Measurements from ENCODE around the gene PLCG2.
A peak's percentile ranks its signal among the peaks of the same experiment; 100 is the strongest.

PLCG2 gene

GRCh38 chr16:81774348-81774747 is 4.7 kb upstream of the PLCG2 start:
- Histone ChIP-seq H3K4me3 (ENCODE audit: insufficient read depth, low read depth, low read length, poor library complexity, severe bottlenecking) (no peak overlapping the region), H3K4me1 (ENCODE audit: control insufficient read depth, insufficient read depth, low read length, poor library complexity, severe bottlenecking) (no peaks in the 10 kb centered on the region), H3K27me3 (replicated peaks; ENCODE audit: control insufficient read depth, insufficient read depth, low read length, poor library complexity, severe bottlenecking) (no peaks in the 10 kb centered on the region), H3K36me3 (ENCODE audit: control insufficient read depth, insufficient read depth, low read length) (no peaks in the 10 kb centered on the region), H3K27ac (ENCODE audit: insufficient read depth, low read length, poor library complexity, severe bottlenecking) (no peak overlapping the region), H3K9me3 (ENCODE audit: control insufficient read depth, low read length) (no peaks in the 10 kb centered on the region)
- DNase-seq = no peak

- Histone ChIP-seq H3K4me3 (ENCODE audit: insufficient read depth, low read depth, low read length, poor library complexity, severe bottlenecking) (no peak overlapping the region), H3K4me1 (ENCODE audit: control insufficient read depth, insufficient read depth, low read length, poor library complexity, severe bottlenecking) (no peaks in the 10 kb centered on the region), H3K27ac (ENCODE audit: insufficient read depth, low read length, poor library complexity, severe bottlenecking) (no peak overlapping the region), H3K36me3 (ENCODE audit: control insufficient read depth, insufficient read depth, low read length) (no peaks in the 10 kb centered on the region), H3K27me3 (replicated peaks; ENCODE audit: control insufficient read depth, insufficient read depth, low read length, poor library complexity, severe bottlenecking) (peaks cover 10% of the 10 kb centered on the region), H3K9me3 (ENCODE audit: control insufficient read depth, low read length) (no peaks in the 10 kb centered on the region)
- DNase-seq = no peak
Observed at GRCh38 chr16:81775570-81775969, 3.5 kb upstream of the PLCG2 start.

GRCh38 chr16:81778231-81778630 is 860 bp upstream of the PLCG2 start:
- peaks cover 10% of the 10 kb centered on the region for H3K27me3 ChIP-seq (replicated peaks; ENCODE audit: control insufficient read depth, insufficient read depth, low read length, poor library complexity, severe bottlenecking)
- no peak for DNase-seq
- H3K9me3 ChIP-seq (ENCODE audit: control insufficient read depth, low read length) = no peaks in the 10 kb centered on the region
- H3K4me3 ChIP-seq (ENCODE audit: insufficient read depth, low read depth, low read length, poor library complexity, severe bottlenecking) = no peak overlapping the region
- H3K36me3 ChIP-seq (ENCODE audit: control insufficient read depth, insufficient read depth, low read length) = no peaks in the 10 kb centered on the region
- H3K4me1 ChIP-seq (ENCODE audit: control insufficient read depth, insufficient read depth, low read length, poor library complexity, severe bottlenecking) = no peaks in the 10 kb centered on the region
- no peak overlapping the region for H3K27ac ChIP-seq (ENCODE audit: insufficient read depth, low read length, poor library complexity, severe bottlenecking)

GRCh38 chr16:81779536-81780320 is 637 bp downstream of the PLCG2 start:
- Histone ChIP-seq H3K9me3 (ENCODE audit: control insufficient read depth, low read length) (no peaks in the 10 kb centered on the region), H3K27ac (ENCODE audit: insufficient read depth, low read length, poor library complexity, severe bottlenecking) (no peak overlapping the region), H3K36me3 (ENCODE audit: control insufficient read depth, insufficient read depth, low read length) (no peaks in the 10 kb centered on the region), H3K27me3 (replicated peaks; ENCODE audit: control insufficient read depth, insufficient read depth, low read length, poor library complexity, severe bottlenecking) (peaks cover 10% of the 10 kb centered on the region), H3K4me3 (ENCODE audit: insufficient read depth, low read depth, low read length, poor library complexity, severe bottlenecking) (peak overlapping the region; percentile 26), H3K4me1 (ENCODE audit: control insufficient read depth, insufficient read depth, low read length, poor library complexity, severe bottlenecking) (no peaks in the 10 kb centered on the region)
- no peak for DNase-seq

- H3K4me1 ChIP-seq (ENCODE audit: control insufficient read depth, insufficient read depth, low read length, poor library complexity, severe bottlenecking) = no peaks in the 10 kb centered on the region
- H3K9me3 ChIP-seq (ENCODE audit: control insufficient read depth, low read length) = no peaks in the 10 kb centered on the region
- no peak overlapping the region for H3K4me3 ChIP-seq (ENCODE audit: insufficient read depth, low read depth, low read length, poor library complexity, severe bottlenecking)
- peaks cover 10% of the 10 kb centered on the region for H3K27me3 ChIP-seq (replicated peaks; ENCODE audit: control insufficient read depth, insufficient read depth, low read length, poor library complexity, severe bottlenecking)
- no peak overlapping the region for H3K27ac ChIP-seq (ENCODE audit: insufficient read depth, low read length, poor library complexity, severe bottlenecking)
- DNase-seq = no peak
- H3K36me3 ChIP-seq (ENCODE audit: control insufficient read depth, insufficient read depth, low read length) = no peaks in the 10 kb centered on the region
Observed at GRCh38 chr16:81780350-81780749, 1.3 kb downstream of the PLCG2 start.

- no peak overlapping the region for H3K27ac ChIP-seq (ENCODE audit: insufficient read depth, low read length, poor library complexity, severe bottlenecking)
- peaks cover 10% of the 10 kb centered on the region for H3K27me3 ChIP-seq (replicated peaks; ENCODE audit: control insufficient read depth, insufficient read depth, low read length, poor library complexity, severe bottlenecking)
- no peaks in the 10 kb centered on the region for H3K4me1 ChIP-seq (ENCODE audit: control insufficient read depth, insufficient read depth, low read length, poor library complexity, severe bottlenecking)
- H3K9me3 ChIP-seq (ENCODE audit: control insufficient read depth, low read length) = no peaks in the 10 kb centered on the region
- no peak overlapping the region for H3K4me3 ChIP-seq (ENCODE audit: insufficient read depth, low read depth, low read length, poor library complexity, severe bottlenecking)
- H3K36me3 ChIP-seq (ENCODE audit: control insufficient read depth, insufficient read depth, low read length) = no peaks in the 10 kb centered on the region
- DNase-seq = no peak
Observed at GRCh38 chr16:81782236-81782635, 3.1 kb downstream of the PLCG2 start.

- H3K27me3 ChIP-seq (replicated peaks; ENCODE audit: control insufficient read depth, insufficient read depth, low read length, poor library complexity, severe bottlenecking) = peaks cover 10% of the 10 kb centered on the region
- no peaks in the 10 kb centered on the region for H3K9me3 ChIP-seq (ENCODE audit: control insufficient read depth, low read length)
- H3K36me3 ChIP-seq (ENCODE audit: control insufficient read depth, insufficient read depth, low read length) = no peaks in the 10 kb centered on the region
- H3K27ac ChIP-seq (ENCODE audit: insufficient read depth, low read length, poor library complexity, severe bottlenecking) = no peak overlapping the region
- DNase-seq = no peak
- H3K4me1 ChIP-seq (ENCODE audit: control insufficient read depth, insufficient read depth, low read length, poor library complexity, severe bottlenecking) = no peaks in the 10 kb centered on the region
- H3K4me3 ChIP-seq (ENCODE audit: insufficient read depth, low read depth, low read length, poor library complexity, severe bottlenecking) = no peak overlapping the region
Observed at GRCh38 chr16:81784072-81784795, 5.1 kb downstream of the PLCG2 start.

GRCh38 chr16:81785138-81785924 is 6.2 kb downstream of the PLCG2 start:
- H3K27me3 ChIP-seq (replicated peaks; ENCODE audit: control insufficient read depth, insufficient read depth, low read length, poor library complexity, severe bottlenecking) = peaks cover 2% of the 10 kb centered on the region
- no peaks in the 10 kb centered on the region for H3K9me3 ChIP-seq (ENCODE audit: control insufficient read depth, low read length)
- DNase-seq = no peak
- no peaks in the 10 kb centered on the region for H3K36me3 ChIP-seq (ENCODE audit: control insufficient read depth, insufficient read depth, low read length)
- no peak overlapping the region for H3K4me3 ChIP-seq (ENCODE audit: insufficient read depth, low read depth, low read length, poor library complexity, severe bottlenecking)
- no peaks in the 10 kb centered on the region for H3K4me1 ChIP-seq (ENCODE audit: control insufficient read depth, insufficient read depth, low read length, poor library complexity, severe bottlenecking)
- H3K27ac ChIP-seq (ENCODE audit: insufficient read depth, low read length, poor library complexity, severe bottlenecking) = no peak overlapping the region

GRCh38 chr16:81786321-81786720 is 7.2 kb downstream of the PLCG2 start:
- Histone ChIP-seq H3K27ac (ENCODE audit: insufficient read depth, low read length, poor library complexity, severe bottlenecking) (no peak overlapping the region), H3K9me3 (ENCODE audit: control insufficient read depth, low read length) (no peaks in the 10 kb centered on the region), H3K4me1 (ENCODE audit: control insufficient read depth, insufficient read depth, low read length, poor library complexity, severe bottlenecking) (no peaks in the 10 kb centered on the region), H3K27me3 (replicated peaks; ENCODE audit: control insufficient read depth, insufficient read depth, low read length, poor library complexity, severe bottlenecking) (no peaks in the 10 kb centered on the region), H3K36me3 (ENCODE audit: control insufficient read depth, insufficient read depth, low read length) (no peaks in the 10 kb centered on the region), H3K4me3 (ENCODE audit: insufficient read depth, low read depth, low read length, poor library complexity, severe bottlenecking) (no peak overlapping the region)
- no peak for DNase-seq

GRCh38 chr16:81786868-81787267 is 7.8 kb downstream of the PLCG2 start:
- Histone ChIP-seq H3K4me1 (ENCODE audit: control insufficient read depth, insufficient read depth, low read length, poor library complexity, severe bottlenecking) (no peaks in the 10 kb centered on the region), H3K36me3 (ENCODE audit: control insufficient read depth, insufficient read depth, low read length) (no peaks in the 10 kb centered on the region), H3K27ac (ENCODE audit: insufficient read depth, low read length, poor library complexity, severe bottlenecking) (no peak overlapping the region), H3K4me3 (ENCODE audit: insufficient read depth, low read depth, low read length, poor library complexity, severe bottlenecking) (no peak overlapping the region), H3K27me3 (replicated peaks; ENCODE audit: control insufficient read depth, insufficient read depth, low read length, poor library complexity, severe bottlenecking) (no peaks in the 10 kb centered on the region), H3K9me3 (ENCODE audit: control insufficient read depth, low read length) (no peaks in the 10 kb centered on the region)
- no peak for DNase-seq

Measured in effector memory CD4-positive, alpha-beta T cell (primary cell).